ENCODE measurements around the gene SOSTDC1.
"Not testable (repeated sequence)": the region's sequence is repeated elsewhere in the genome, so short reads cannot be mapped to it uniquely, and the experiment has no call there.

SOSTDC1 gene

GRCh38 chr7:16460789-16461493 is 4.6 kb downstream of the SOSTDC1 start:
- DNase-seq: no peak

GRCh38 chr7:16456303-16456702 is 9.2 kb downstream of the SOSTDC1 start:
- not testable (repeated sequence) for DNase-seq

GRCh38 chr7:16455591-16455990 is 9.9 kb downstream of the SOSTDC1 start:
- DNase-seq: no peak

- no peak for DNase-seq
Observed at GRCh38 chr7:16450366-16450765, 15.2 kb downstream of the SOSTDC1 start.

- no peak for DNase-seq
Observed at GRCh38 chr7:16447876-16448275, 17.7 kb downstream of the SOSTDC1 start.

- no peak for DNase-seq
Observed at GRCh38 chr7:16446508-16446907, 19.0 kb downstream of the SOSTDC1 start.

- not testable (repeated sequence) for DNase-seq
Observed at GRCh38 chr7:16443871-16444270, 21.7 kb downstream of the SOSTDC1 start.

- no peak for DNase-seq
Observed at GRCh38 chr7:16438988-16439387, 26.6 kb downstream of the SOSTDC1 start.

- no peak for DNase-seq
Observed at GRCh38 chr7:16436306-16436705, 29.2 kb downstream of the SOSTDC1 start.

GRCh38 chr7:16433568-16434122 is 31.9 kb downstream of the SOSTDC1 start:
- DNase-seq: no peak

- no peak for DNase-seq
Observed at GRCh38 chr7:16432425-16432731, 33.2 kb downstream of the SOSTDC1 start.

- no peak for DNase-seq
Observed at GRCh38 chr7:16431646-16432424, 33.7 kb downstream of the SOSTDC1 start.

GRCh38 chr7:16430133-16430532 is 35.4 kb downstream of the SOSTDC1 start:
- no peak for DNase-seq

GRCh38 chr7:16428672-16429071 is 36.9 kb downstream of the SOSTDC1 start:
- no peak for DNase-seq

- DNase-seq: no peak
Observed at GRCh38 chr7:16428182-16428581, 37.4 kb downstream of the SOSTDC1 start.

- DNase-seq: no peak
Observed at GRCh38 chr7:16423761-16424160, 41.8 kb downstream of the SOSTDC1 start.

- no peak for DNase-seq
Observed at GRCh38 chr7:16422917-16423316, 42.6 kb downstream of the SOSTDC1 start.

- DNase-seq: no peak
Observed at GRCh38 chr7:16422103-16422435, 43.5 kb downstream of the SOSTDC1 start.

- peak; percentile 20 to 29 for DNase-seq
Observed at GRCh38 chr7:16421333-16422102, 44.0 kb downstream of the SOSTDC1 start, which contains the start of gene CRPPA. CRPPA (minus strand) TSS chr7:16421538; CDS start chr7:16421322, 216 bp downstream.

GRCh38 chr7:16420649-16421332 is 44.7 kb downstream of the SOSTDC1 start:
- peak; percentile 75 to 79 for DNase-seq

- no peak for DNase-seq
Observed at GRCh38 chr7:16420329-16420648, 45.2 kb downstream of the SOSTDC1 start.

GRCh38 chr7:16419859-16420258 is 45.7 kb downstream of the SOSTDC1 start:
- no peak for DNase-seq

- DNase-seq: no peak
Observed at GRCh38 chr7:16419126-16419525, 46.4 kb downstream of the SOSTDC1 start.

Measured in activated CD4-positive, alpha-beta T cell treated with anti-CD3 and anti-CD28 coated beads, Interleukin-2, amount 50 U/mL, for 48 hours (primary cell).